GM23248 (cell line): ENCODE measurements around the gene HSD17B12. TPM values are rescaled to one million over a fixed set of nuclear protein-coding genes. Genes with fewer than 3 reads are reported as not detected.

Source experiments
- DNase-seq: peaks from one replicate; pipeline ENCODE4 v3.0.0-alpha.2; 2015
- H2AFZ ChIP-seq: fragments of 200-600 bp; sonication (generic); 2 replicates; pipeline ENCODE4 v1.6.1; 2016; ENCODE audit warnings: antibody characterized with exemption
- H3F3A ChIP-seq: fragments of 200-600 bp; sonication (generic); 2 replicates; pipeline ENCODE4 v1.6.1; 2016; ENCODE audit warnings: mild to moderate bottlenecking, antibody characterized with exemption, mixed run types; ENCODE audit not compliant: insufficient read depth
- H3K27ac ChIP-seq: fragments of 200-600 bp; sonication (generic); 2 replicates; pipeline ENCODE4 v1.5.1; 2016; ENCODE audit warnings: mild to moderate bottlenecking
- H3K27me3 ChIP-seq: fragments of 200-600 bp; sonication (generic); replicated peaks from 2 replicates; pipeline ENCODE4 v1.6.1; 2016; ENCODE audit warnings: mild to moderate bottlenecking; ENCODE audit not compliant: insufficient read depth
- H3K36me3 ChIP-seq: fragments of 200-600 bp; sonication (generic); 2 replicates; pipeline ENCODE4 v1.6.1; 2016; ENCODE audit warnings: low read depth, mild to moderate bottlenecking
- H3K4me1 ChIP-seq: fragments of 200-600 bp; sonication (generic); 2 replicates; pipeline ENCODE4 v1.6.1; 2016; ENCODE audit warnings: mild to moderate bottlenecking; ENCODE audit not compliant: insufficient read depth
- H3K4me2 ChIP-seq: fragments of 200-600 bp; sonication (generic); one replicate; pipeline ENCODE4 v1.6.1; 2016; ENCODE audit warnings: mild to moderate bottlenecking; ENCODE audit not compliant: unreplicated experiment
- H3K4me3 ChIP-seq: fragments of 200-600 bp; sonication (generic); 2 replicates; pipeline ENCODE4 v1.5.1; 2016; ENCODE audit warnings: mild to moderate bottlenecking
- H3K79me2 ChIP-seq: fragments of 200-600 bp; sonication (generic); 2 replicates; pipeline ENCODE4 v1.6.1; 2016; ENCODE audit warnings: mild to moderate bottlenecking; ENCODE audit not compliant: insufficient read depth
- H3K9ac ChIP-seq: fragments of 200-600 bp; sonication (generic); 2 replicates; pipeline ENCODE4 v1.6.1; 2016; ENCODE audit warnings: mild to moderate bottlenecking
- H3K9me2 ChIP-seq: fragments of 200-600 bp; sonication (generic); 2 replicates; pipeline ENCODE4 v1.6.1; 2016; ENCODE audit warnings: mixed run types, mild to moderate bottlenecking, moderate library complexity; ENCODE audit not compliant: insufficient read depth
- H3K9me3 ChIP-seq: fragments of 200-600 bp; sonication (generic); one replicate; pipeline ENCODE4 v1.6.1; 2017; ENCODE audit warnings: low read depth
- H4K20me1 ChIP-seq: fragments of 200-600 bp; sonication (generic); 2 replicates; pipeline ENCODE4 v1.6.0; 2016; ENCODE audit not compliant: insufficient read depth
- EZH2 ChIP-seq: fragments of 200-600 bp; sonication (generic); IDR thresholded peaks from 2 replicates; pipeline ENCODE4 v1.6.1; 2018; ENCODE audit warnings: antibody characterized with exemption, mild to moderate bottlenecking; ENCODE audit not compliant: insufficient read depth, poor library complexity, severe bottlenecking
- EZH2phosphoT487 ChIP-seq: fragments of 200-600 bp; sonication (generic); IDR thresholded peaks from 2 replicates; pipeline ENCODE4 v1.6.1; 2018; ENCODE audit warnings: antibody characterized with exemption, moderate library complexity, mild to moderate bottlenecking, low read depth; ENCODE audit not compliant: insufficient read depth
- WGBS, 2 experiments: methylation state at CpG; one replicate each; pipeline ENCODE4 v1.1.6; 2015 to 2017; ENCODE audit warnings: low lambda C conversion rate in 2 of 2, low coverage in 1 of 2; ENCODE audit errors: missing lambda C conversion rate in 2 of 2; 5-methylcytosine and 5-hydroxymethylcytosine counted together
- in situ Hi-C: fragments of 300-500 bp; cut with MboI; formaldehyde crosslinking; loops from 2 replicates; pipeline ENCODE4 v1.15.0; 2020
- polyA plus RNA-seq: library from polyadenylated mRNA; unstranded; fragments of >200 nt; fragmentation: Nextera tagmentation; extraction: Ambion mirVana; gene quantifications from 2 replicates; pipeline ENCODE4 v1.2.1, GENCODE V29; 2016
- total RNA-seq: library from RNA; depleted of rRNA; stranded (reverse); fragments of >200 nt; shearing (Covaris generic); gene quantifications from 2 replicates; pipeline ENCODE4 v1.2.3, GENCODE V29; 2014

Gene HSD17B12
- total and polyA plus RNA-seq, 2 experiments from 2014 or later = 105 to 113 TPM

- no peak for TF ChIP-seq EZH2phosphoT487
- no peak for TF ChIP-seq EZH2
- no peaks in the 10 kb centered on the region for H3K9me3 ChIP-seq
- in situ Hi-C loops = no loop called here
- peak; percentile 14 for DNase-seq
- no peaks in the 10 kb centered on the region for H3K27me3 ChIP-seq
- H3K9me2 ChIP-seq = no peaks in the 10 kb centered on the region
- H3K79me2 ChIP-seq = no peaks in the 10 kb centered on the region
- no peak overlapping the region for H3K4me3 ChIP-seq
- H3K9ac ChIP-seq = no peak overlapping the region
- 0 out of 2 replicates have a peak, but pooled peaks cover 10% of the 10 kb centered on the region for H3K36me3 ChIP-seq
- H3K4me1 ChIP-seq = peaks cover 19% of the 10 kb centered on the region
- H3K4me2 ChIP-seq = no peak overlapping the region
- H3F3A ChIP-seq = peaks cover 13% of the 10 kb centered on the region
- no peak overlapping the region for H2AFZ ChIP-seq
- H3K27ac ChIP-seq = no peak overlapping the region
- no peaks in the 10 kb centered on the region for H4K20me1 ChIP-seq
These were observed 122.0 kb downstream of the HSD17B12 start for GRCh38 chr11:43802509-43802908.

- Histone ChIP-seq H4K20me1 (no peaks in the 10 kb centered on the region), H3K27ac (no peak overlapping the region), H3K27me3 (no peaks in the 10 kb centered on the region), H2AFZ (no peak overlapping the region), H3F3A (peaks cover 13% of the 10 kb centered on the region), H3K9me2 (no peaks in the 10 kb centered on the region), H3K9ac (no peak overlapping the region), H3K4me2 (no peak overlapping the region), H3K4me1 (peaks cover 19% of the 10 kb centered on the region), H3K36me3 (0 out of 2 replicates have a peak, but pooled peaks cover 4% of the 10 kb centered on the region), H3K79me2 (no peaks in the 10 kb centered on the region), H3K4me3 (no peak overlapping the region), H3K9me3 (no peaks in the 10 kb centered on the region)
- TF ChIP-seq EZH2 (no peak), EZH2phosphoT487 (no peak)
- in situ Hi-C loops = no loop called here
- DNase-seq = no peak
- 63 to 65% methylated on average over 3 of the region's 3 CpGs for WGBS, 2 experiments
These were observed 123.2 kb downstream of the HSD17B12 start for GRCh38 chr11:43803766-43804165.

- Histone ChIP-seq H3K9me3 (no peaks in the 10 kb centered on the region), H3K36me3 (no peaks in the 10 kb centered on the region), H3K9ac (no peak overlapping the region), H4K20me1 (no peaks in the 10 kb centered on the region), H2AFZ (no peak overlapping the region), H3K9me2 (no peaks in the 10 kb centered on the region), H3F3A (no peaks in the 10 kb centered on the region; the same call in 1 of the 2 replicates), H3K27me3 (no peaks in the 10 kb centered on the region), H3K79me2 (no peaks in the 10 kb centered on the region), H3K4me2 (no peak overlapping the region), H3K4me1 (peaks cover 9% of the 10 kb centered on the region), H3K4me3 (no peak overlapping the region), H3K27ac (no peak overlapping the region)
- TF ChIP-seq EZH2phosphoT487 (no peak), EZH2 (no peak)
- in situ Hi-C loops = no loop called here
- DNase-seq = no peak
- WGBS, 2 experiments = 96 to 97% methylated on average over 3 of the region's 3 CpGs
These were observed 126.4 kb downstream of the HSD17B12 start for GRCh38 chr11:43806976-43807375.

GRCh38 chr11:43810929-43811596 lies 130.5 kb downstream of the HSD17B12 start:
- Histone ChIP-seq H3K4me1 (no peaks in the 10 kb centered on the region), H4K20me1 (no peaks in the 10 kb centered on the region), H3K36me3 (no peaks in the 10 kb centered on the region), H3K9me2 (no peaks in the 10 kb centered on the region), H3K4me3 (no peak overlapping the region), H3K27me3 (no peaks in the 10 kb centered on the region), H3K9me3 (no peaks in the 10 kb centered on the region), H3K9ac (no peak overlapping the region), H3F3A (no peaks in the 10 kb centered on the region), H2AFZ (no peak overlapping the region), H3K27ac (no peak overlapping the region), H3K4me2 (no peak overlapping the region), H3K79me2 (no peaks in the 10 kb centered on the region)
- peak; percentile 46 for DNase-seq
- TF ChIP-seq EZH2 (no peak), EZH2phosphoT487 (no peak)
- WGBS, 2 experiments = 70 to 72% methylated on average over 7 of the region's 7 CpGs
- in situ Hi-C loops = no loop called here

- Histone ChIP-seq H3K79me2 (no peaks in the 10 kb centered on the region), H3K27me3 (no peaks in the 10 kb centered on the region), H3K4me2 (no peak overlapping the region), H3K4me1 (no peaks in the 10 kb centered on the region), H4K20me1 (no peaks in the 10 kb centered on the region), H2AFZ (no peak overlapping the region), H3K9me3 (no peaks in the 10 kb centered on the region), H3K9me2 (no peaks in the 10 kb centered on the region), H3K27ac (no peak overlapping the region), H3K36me3 (no peaks in the 10 kb centered on the region), H3K9ac (no peak overlapping the region), H3F3A (no peaks in the 10 kb centered on the region), H3K4me3 (no peak overlapping the region)
- in situ Hi-C loops = no loop called here
- DNase-seq = no peak
- TF ChIP-seq EZH2phosphoT487 = no peak
- no peak for TF ChIP-seq EZH2
These were observed 131.9 kb downstream of the HSD17B12 start for GRCh38 chr11:43812471-43812870.
